Liver (tissue), 9 donors: ENCODE measurements around the gene ABHD16B. TPM values are rescaled to one million over a fixed set of nuclear protein-coding genes. Genes with fewer than 3 reads are reported as not detected.

Source experiments
- DNase-seq: peaks from one replicate; pipeline ENCODE4 v3.0.0-alpha.2; 2017; ENCODE audit warnings: low spot score
- H3K27ac ChIP-seq, 2 donors: one replicate each; pipeline ENCODE4 v1.7.0; 2013; ENCODE audit warnings: inconsistent platforms in 2 of 2, low read length in 2 of 2, control low read depth in 1 of 2, low read depth in 1 of 2, mild to moderate bottlenecking in 1 of 2
- H3K27me3 ChIP-seq, 4 donors: one replicate each; pipeline versions ENCODE4 v1.6.1 to v1.7.0; 2013; ENCODE audit warnings: low read length in 3 of 4, inconsistent platforms in 1 of 4, mild to moderate bottlenecking in 1 of 4, moderate library complexity in 1 of 4; ENCODE audit not compliant: control insufficient read depth in 4 of 4, insufficient read depth in 4 of 4
- H3K36me3 ChIP-seq, 4 donors: one replicate each; pipeline versions ENCODE4 v1.6.1 to v1.7.0; 2013; ENCODE audit warnings: low read length in 3 of 4, mild to moderate bottlenecking in 3 of 4, low read depth in 1 of 4, moderate library complexity in 1 of 4; ENCODE audit not compliant: control insufficient read depth in 4 of 4, insufficient read depth in 3 of 4
- H3K4me1 ChIP-seq, 4 donors: one replicate each; pipeline versions ENCODE4 v1.6.1 to v1.7.0; 2013; ENCODE audit warnings: low read length in 3 of 4, mild to moderate bottlenecking in 3 of 4, moderate library complexity in 1 of 4; ENCODE audit not compliant: control insufficient read depth in 4 of 4, insufficient read depth in 4 of 4
- H3K4me3 ChIP-seq, 3 donors: one replicate each; pipeline versions ENCODE4 v1.6.1 to v1.7.0; 2013; ENCODE audit warnings: low read length in 3 of 3, control low read depth in 1 of 3, low read depth in 1 of 3, mild to moderate bottlenecking in 1 of 3
- H3K9ac ChIP-seq, 2 donors: one replicate each; pipeline ENCODE4 v1.7.0; 2013; ENCODE audit warnings: low read length in 2 of 2, mild to moderate bottlenecking in 2 of 2, moderate library complexity in 2 of 2, control low read depth in 1 of 2, low read depth in 1 of 2
- H3K9me3 ChIP-seq, 4 donors: one replicate each; pipeline versions ENCODE4 v1.6.1 to v1.7.0; 2013; ENCODE audit warnings: low read length in 3 of 4; ENCODE audit not compliant: control insufficient read depth in 4 of 4
- ATF3 ChIP-seq: IDR thresholded peaks from 2 replicates; pipeline ENCODE4 v1.6.1; 2016; ENCODE audit warnings: antibody characterized with exemption
- EGR1 ChIP-seq, 2 donors: IDR thresholded peaks; 2 replicates each; pipeline ENCODE4 v1.6.1; 2016 to 2018; ENCODE audit warnings: antibody characterized with exemption in 2 of 2, low read depth in 2 of 2
- FOXA1 ChIP-seq: IDR thresholded peaks from 2 replicates; pipeline ENCODE4 v1.6.1; 2016; ENCODE audit warnings: antibody characterized with exemption
- FOXA2 ChIP-seq: IDR thresholded peaks from 2 replicates; pipeline ENCODE4 v1.6.1; 2016; ENCODE audit warnings: antibody characterized with exemption
- GABPA ChIP-seq, 2 donors: IDR thresholded peaks in 1 of 2; conservative IDR thresholded peaks in 1 of 2; 2 replicates each; pipeline ENCODE4 v1.6.1; 2016; ENCODE audit warnings: antibody characterized with exemption in 2 of 2, mild to moderate bottlenecking in 1 of 2, moderate library complexity in 1 of 2
- HNF4A ChIP-seq, 2 donors: conservative IDR thresholded peaks; 2 replicates each; pipeline ENCODE4 v1.6.1; 2016; ENCODE audit warnings: antibody characterized with exemption in 2 of 2, mild to moderate bottlenecking in 2 of 2
- HNF4G ChIP-seq: IDR thresholded peaks from 2 replicates; pipeline ENCODE4 v1.6.1; 2016; ENCODE audit warnings: antibody characterized with exemption
- JUND ChIP-seq, 2 donors: IDR thresholded peaks; 2 replicates each; pipeline ENCODE4 v1.6.1; 2016; ENCODE audit warnings: antibody characterized with exemption in 2 of 2
- MAX ChIP-seq: IDR thresholded peaks from 2 replicates; pipeline ENCODE4 v1.6.1; 2016; ENCODE audit warnings: antibody characterized with exemption
- NR2F2 ChIP-seq: IDR thresholded peaks from 2 replicates; pipeline ENCODE4 v1.6.1; 2016; ENCODE audit warnings: antibody characterized with exemption
- RXRA ChIP-seq, 2 donors: IDR thresholded peaks; 2 replicates each; pipeline ENCODE4 v1.6.1; 2017 to 2018; ENCODE audit warnings: antibody characterized with exemption in 2 of 2, mild to moderate bottlenecking in 1 of 2
- TAF1 ChIP-seq: conservative IDR thresholded peaks from 2 replicates; pipeline ENCODE4 v1.6.1; 2016; ENCODE audit warnings: antibody characterized with exemption, mild to moderate bottlenecking
- YY1 ChIP-seq: IDR thresholded peaks from 2 replicates; pipeline ENCODE4 v1.6.1; 2016; ENCODE audit warnings: antibody characterized with exemption, mild to moderate bottlenecking
- ZBTB33 ChIP-seq: IDR thresholded peaks from 2 replicates; pipeline ENCODE4 v1.6.1; 2016; ENCODE audit warnings: antibody characterized with exemption
- WGBS: extraction: QIAGEN DNeasy Blood & Tissue Kit; methylation state at CpG from one replicate; pipeline ENCODE4 v1.1.7; 2013; 5-methylcytosine and 5-hydroxymethylcytosine counted together
- polyA plus RNA-seq, 2 donors: library from polyadenylated mRNA; stranded (reverse) in 1 of 2; unstranded in 1 of 2; fragments of 200-250 nt in 1 of 2; fragments of >200 nt in 1 of 2; fragmentation: Nextera tagmentation in 1 of 2; extraction: Ambion mirVana in 1 of 2; gene quantifications; one replicate each; pipeline versions ENCODE4 v1.2.1 to v1.2.3, GENCODE V29; 2013 to 2015
- total RNA-seq, 2 donors: library from RNA; depleted of rRNA; stranded (reverse); fragments of >200 nt; gene quantifications; one replicate each; pipeline ENCODE4 v1.2.3, GENCODE V29; 2014
- TF ChIP-seq, protein P1 (sequence below): fragments of 150-350 bp; IDR thresholded peaks from 2 replicates; pipeline ENCODE4 v1.5.1; 2017; ENCODE audit warnings: improper control_type of control experiment, low read depth, low read length; ENCODE audit not compliant: missing input control
- TF ChIP-seq, protein P2 (sequence below): IDR thresholded peaks from 2 replicates; pipeline ENCODE4 v1.6.1; 2016; ENCODE audit warnings: antibody characterized with exemption, mild to moderate bottlenecking
- donor health status: healthy.
- donor health status: healthy.
- donor health status: healthy.
- donor health status: healthy.
- donor health status: healthy.

Gene ABHD16B
- total and polyA plus RNA-seq, 4 donors: 0.10 TPM; not detected in 3

DNA sequence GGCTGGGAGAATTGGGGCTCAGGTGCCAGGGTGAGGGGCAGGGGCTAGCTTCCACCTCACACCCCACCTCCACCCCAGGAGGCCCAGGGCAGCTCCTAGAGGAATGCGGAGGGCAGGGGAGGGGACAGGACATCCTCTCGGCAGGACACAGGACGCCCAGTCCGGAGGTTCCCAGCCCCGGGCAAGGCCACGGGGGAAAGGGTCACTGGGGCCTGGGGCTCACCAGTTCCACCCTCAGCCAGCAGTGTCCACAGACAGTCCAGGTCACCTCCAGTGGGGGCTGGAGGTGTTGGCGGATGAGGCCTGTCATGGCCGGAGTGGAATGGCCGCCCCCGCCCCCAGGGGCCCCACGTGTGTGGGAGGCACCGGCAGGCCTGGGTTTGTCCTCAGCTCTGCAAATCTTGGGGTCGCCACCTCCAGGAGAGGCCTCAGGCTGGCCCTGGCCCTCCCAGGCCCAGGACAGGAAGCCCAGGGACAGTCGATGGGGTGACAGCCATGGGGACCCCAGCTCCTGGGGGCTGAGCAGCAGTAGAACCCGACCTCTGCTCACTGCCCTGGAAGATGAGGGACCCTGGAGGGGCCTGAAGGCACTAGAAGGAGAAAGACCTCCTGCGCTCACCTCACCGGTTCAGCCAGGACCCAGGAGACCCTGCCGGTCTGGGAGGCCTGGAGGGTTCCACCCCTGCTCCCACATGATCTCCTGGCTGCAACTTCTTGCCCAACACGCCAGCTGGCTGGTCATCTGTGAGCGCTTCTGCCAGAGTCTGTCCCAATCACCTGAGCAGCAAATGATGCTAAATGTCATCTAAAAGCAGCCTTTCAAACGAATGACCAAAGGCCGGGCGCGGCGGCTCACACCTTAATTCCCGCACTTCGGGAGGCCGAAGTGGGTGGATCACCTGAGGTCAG, 13.0 kb upstream of the ABHD16B start:
- no peaks in the 10 kb centered on the region for H3K9me3 ChIP-seq
- no peak overlapping the region for H3K9ac ChIP-seq
- no peak overlapping the region for H3K4me3 ChIP-seq
- H3K4me1 ChIP-seq: peaks cover 0 to 10% (median 5%) of the 10 kb centered on the region in 4 donors
- TF ChIP-seq GABPA (IDR thresholded peaks at IDR 0.05 in 1 of 2, conservative IDR thresholded peaks at IDR 0.05 in 1 of 2) (no peak), NR2F2 (peak; percentile 87), ZBTB33 (no peak)
- TF ChIP-seq, protein P1, sequence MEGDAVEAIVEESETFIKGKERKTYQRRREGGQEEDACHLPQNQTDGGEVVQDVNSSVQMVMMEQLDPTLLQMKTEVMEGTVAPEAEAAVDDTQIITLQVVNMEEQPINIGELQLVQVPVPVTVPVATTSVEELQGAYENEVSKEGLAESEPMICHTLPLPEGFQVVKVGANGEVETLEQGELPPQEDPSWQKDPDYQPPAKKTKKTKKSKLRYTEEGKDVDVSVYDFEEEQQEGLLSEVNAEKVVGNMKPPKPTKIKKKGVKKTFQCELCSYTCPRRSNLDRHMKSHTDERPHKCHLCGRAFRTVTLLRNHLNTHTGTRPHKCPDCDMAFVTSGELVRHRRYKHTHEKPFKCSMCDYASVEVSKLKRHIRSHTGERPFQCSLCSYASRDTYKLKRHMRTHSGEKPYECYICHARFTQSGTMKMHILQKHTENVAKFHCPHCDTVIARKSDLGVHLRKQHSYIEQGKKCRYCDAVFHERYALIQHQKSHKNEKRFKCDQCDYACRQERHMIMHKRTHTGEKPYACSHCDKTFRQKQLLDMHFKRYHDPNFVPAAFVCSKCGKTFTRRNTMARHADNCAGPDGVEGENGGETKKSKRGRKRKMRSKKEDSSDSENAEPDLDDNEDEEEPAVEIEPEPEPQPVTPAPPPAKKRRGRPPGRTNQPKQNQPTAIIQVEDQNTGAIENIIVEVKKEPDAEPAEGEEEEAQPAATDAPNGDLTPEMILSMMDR: no peak
- DNase-seq: no peak
- H3K27me3 ChIP-seq: peaks cover 0 to 10% (median 1%) of the 10 kb centered on the region in 4 donors
- no peak overlapping the region for H3K27ac ChIP-seq
- 67% methylated on average over 28 of the region's 28 CpGs for WGBS
- H3K36me3 ChIP-seq: no peaks in the 10 kb centered on the region

GRCh38 chr20:63850689-63851547, 10.4 kb upstream of the ABHD16B start:
- H3K4me3 ChIP-seq: no peak overlapping the region
- H3K9me3 ChIP-seq: no peaks in the 10 kb centered on the region
- no peak overlapping the region for H3K9ac ChIP-seq
- no peak overlapping the region for H3K27ac ChIP-seq
- H3K27me3 ChIP-seq: peaks cover 0 to 5% (median 1%) of the 10 kb centered on the region in 4 donors
- WGBS: 83% methylated on average over 27 of the region's 27 CpGs
- peaks cover 0 to 12% (median 4%) of the 10 kb centered on the region in 4 donors for H3K4me1 ChIP-seq
- no peak for DNase-seq
- no peak for TF ChIP-seq NR2F2
- no peak for TF ChIP-seq EGR1 (IDR thresholded peaks at IDR 0.05; ENCODE audit: low read depth in 2 of 2)
- TF ChIP-seq GABPA (IDR thresholded peaks at IDR 0.05 in 1 of 2, conservative IDR thresholded peaks at IDR 0.05 in 1 of 2): no peak
- no peak for TF ChIP-seq RXRA (IDR thresholded peaks at IDR 0.05)
- no peak for TF ChIP-seq HNF4A (conservative IDR thresholded peaks at IDR 0.05)
- no peak for TF ChIP-seq TAF1
- TF ChIP-seq JUND (IDR thresholded peaks at IDR 0.05): no peak
- no peak for TF ChIP-seq FOXA2
- TF ChIP-seq, protein P1: no peak
- TF ChIP-seq FOXA1: no peak
- TF ChIP-seq HNF4G: no peak
- no peak for TF ChIP-seq YY1
- TF ChIP-seq ATF3: no peak
- TF ChIP-seq MAX: no peak
- TF ChIP-seq, protein P2, sequence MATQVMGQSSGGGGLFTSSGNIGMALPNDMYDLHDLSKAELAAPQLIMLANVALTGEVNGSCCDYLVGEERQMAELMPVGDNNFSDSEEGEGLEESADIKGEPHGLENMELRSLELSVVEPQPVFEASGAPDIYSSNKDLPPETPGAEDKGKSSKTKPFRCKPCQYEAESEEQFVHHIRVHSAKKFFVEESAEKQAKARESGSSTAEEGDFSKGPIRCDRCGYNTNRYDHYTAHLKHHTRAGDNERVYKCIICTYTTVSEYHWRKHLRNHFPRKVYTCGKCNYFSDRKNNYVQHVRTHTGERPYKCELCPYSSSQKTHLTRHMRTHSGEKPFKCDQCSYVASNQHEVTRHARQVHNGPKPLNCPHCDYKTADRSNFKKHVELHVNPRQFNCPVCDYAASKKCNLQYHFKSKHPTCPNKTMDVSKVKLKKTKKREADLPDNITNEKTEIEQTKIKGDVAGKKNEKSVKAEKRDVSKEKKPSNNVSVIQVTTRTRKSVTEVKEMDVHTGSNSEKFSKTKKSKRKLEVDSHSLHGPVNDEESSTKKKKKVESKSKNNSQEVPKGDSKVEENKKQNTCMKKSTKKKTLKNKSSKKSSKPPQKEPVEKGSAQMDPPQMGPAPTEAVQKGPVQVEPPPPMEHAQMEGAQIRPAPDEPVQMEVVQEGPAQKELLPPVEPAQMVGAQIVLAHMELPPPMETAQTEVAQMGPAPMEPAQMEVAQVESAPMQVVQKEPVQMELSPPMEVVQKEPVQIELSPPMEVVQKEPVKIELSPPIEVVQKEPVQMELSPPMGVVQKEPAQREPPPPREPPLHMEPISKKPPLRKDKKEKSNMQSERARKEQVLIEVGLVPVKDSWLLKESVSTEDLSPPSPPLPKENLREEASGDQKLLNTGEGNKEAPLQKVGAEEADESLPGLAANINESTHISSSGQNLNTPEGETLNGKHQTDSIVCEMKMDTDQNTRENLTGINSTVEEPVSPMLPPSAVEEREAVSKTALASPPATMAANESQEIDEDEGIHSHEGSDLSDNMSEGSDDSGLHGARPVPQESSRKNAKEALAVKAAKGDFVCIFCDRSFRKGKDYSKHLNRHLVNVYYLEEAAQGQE: no peak
- TF ChIP-seq ZBTB33: no peak
- H3K36me3 ChIP-seq: no peaks in the 10 kb centered on the region
